ENCODE results near the gene LYSMD3.
"Not testable (repeated sequence)": the region's sequence is repeated elsewhere in the genome, so short reads cannot be mapped to it uniquely, and the experiment has no call there.

LYSMD3 gene

DNA sequence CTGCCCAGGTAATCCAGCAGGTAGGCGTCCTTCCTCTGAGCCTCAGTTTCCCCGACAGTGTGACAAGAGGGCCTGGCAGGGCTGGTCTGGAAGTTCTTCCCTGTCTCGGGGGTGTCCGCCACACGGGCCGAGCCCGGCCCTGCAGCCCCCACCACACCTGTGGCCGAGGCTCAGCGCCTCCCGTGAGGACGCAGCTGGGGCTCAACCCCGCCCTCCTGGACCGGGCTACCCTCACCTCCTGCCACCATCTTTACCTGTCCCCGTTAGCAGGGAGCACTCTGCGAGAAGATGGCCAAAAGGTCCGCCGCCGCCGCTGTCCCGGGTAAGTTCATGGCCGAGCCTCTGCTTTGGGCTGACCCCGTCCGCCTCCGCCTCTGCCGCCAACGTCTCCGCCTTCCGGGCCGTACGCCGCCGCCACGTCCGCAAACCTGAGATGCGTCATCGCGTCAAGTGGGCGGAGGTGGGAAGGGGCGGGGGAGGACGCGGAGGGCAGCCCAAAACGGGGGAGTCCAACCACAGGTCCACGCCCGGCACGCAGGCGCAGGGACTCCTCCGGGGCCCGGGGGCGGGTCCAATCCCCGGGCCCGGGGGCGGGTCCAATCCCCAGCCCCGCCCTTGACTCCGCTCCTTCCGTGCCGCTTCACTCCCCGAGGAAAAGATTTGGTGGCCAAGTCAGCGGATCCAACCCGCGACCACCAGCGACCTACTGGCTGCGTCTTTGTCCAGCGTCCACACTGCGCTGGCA, at the start of gene LYSMD3:
Gene LYSMD3, minus strand, starts transcription at position 391 of the 745 bp plus-strand sequence. CDS start 4,295 bp downstream, outside the sequence.
- peak; percentile 82 to 92 (median 88) for DNase-seq (ENCODE audit: low read depth in 2 of 3, low spot score in 1 of 3)

GRCh38 chr5:90576566-90576965, 47.2 kb upstream of the LYSMD3 start:
- DNase-seq (ENCODE audit: low read depth in 2 of 3, low spot score in 1 of 3), result not testable (repeated sequence)

GRCh38 chr5:90575712-90576111, 46.3 kb upstream of the LYSMD3 start:
- no peak for DNase-seq (ENCODE audit: low read depth in 2 of 3, low spot score in 1 of 3)

GRCh38 chr5:90571147-90571773, 41.9 kb upstream of the LYSMD3 start:
- DNase-seq (ENCODE audit: low read depth in 2 of 3, low spot score in 1 of 3), result no peak

DNA sequence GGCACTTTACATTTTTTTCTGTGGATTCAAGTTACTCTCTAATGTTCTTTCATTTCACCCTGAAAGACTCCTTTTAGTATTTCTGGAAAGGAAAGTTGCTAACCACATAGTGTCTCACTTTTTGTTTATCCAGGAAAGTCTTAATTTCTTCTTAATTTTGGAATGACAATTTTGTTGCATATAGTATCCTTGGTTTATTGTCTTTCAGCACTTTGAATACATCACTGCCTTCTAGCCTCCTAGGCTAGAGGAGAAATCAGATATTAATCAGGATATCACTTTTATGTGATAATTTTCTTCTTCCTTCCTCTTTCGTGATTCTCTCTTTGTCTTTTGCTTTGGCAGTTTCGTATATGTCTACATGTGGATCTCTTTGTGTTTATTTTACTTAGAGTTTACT, 40.6 kb upstream of the LYSMD3 start:
- DNase-seq (ENCODE audit: low read depth in 2 of 3, low spot score in 1 of 3), result no peak

GRCh38 chr5:90569084-90569483, 39.7 kb upstream of the LYSMD3 start:
- no peak for DNase-seq (ENCODE audit: low read depth in 2 of 3, low spot score in 1 of 3)

DNA sequence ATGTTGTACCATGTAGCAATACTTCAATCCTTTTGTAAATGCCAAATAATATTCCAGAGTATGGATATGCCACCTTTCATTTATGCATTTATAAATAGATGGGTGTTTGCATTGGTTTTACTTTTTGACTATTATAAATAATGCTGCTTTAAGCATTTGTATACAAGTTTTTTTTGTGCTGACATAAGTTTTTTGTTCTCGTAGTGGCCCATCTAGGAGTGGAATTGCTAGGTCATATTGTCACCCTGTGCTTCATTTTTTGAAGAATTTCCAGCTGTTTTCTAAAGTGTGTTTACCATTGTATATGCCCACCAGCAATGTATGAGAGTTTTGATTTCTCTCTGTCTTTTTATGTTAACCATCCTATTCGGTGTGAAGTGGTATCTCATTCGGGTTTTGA, 36.1 kb upstream of the LYSMD3 start:
- no peak for DNase-seq (ENCODE audit: low read depth in 2 of 3, low spot score in 1 of 3)

GRCh38 chr5:90563108-90563507, 33.7 kb upstream of the LYSMD3 start:
- no peak for DNase-seq (ENCODE audit: low read depth in 2 of 3, low spot score in 1 of 3)

DNA sequence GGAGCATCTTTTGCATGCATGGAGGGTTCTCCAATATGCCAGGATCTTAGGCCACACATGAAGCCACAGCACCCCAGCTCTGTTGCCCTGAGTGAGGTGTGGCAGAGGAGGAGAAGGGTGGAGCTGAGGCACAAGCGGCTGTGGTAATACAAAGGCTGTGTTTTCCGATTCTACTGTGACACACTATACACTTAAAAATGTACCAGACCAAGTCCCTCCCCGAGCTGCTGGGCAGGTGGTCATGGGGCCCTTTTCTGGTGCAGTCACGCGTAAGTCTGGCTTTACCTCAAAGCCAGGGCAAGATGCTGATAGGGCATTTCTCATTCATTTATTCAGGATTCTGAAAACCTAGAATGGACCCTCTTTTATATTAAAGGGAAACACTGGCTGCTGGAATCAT, 33.0 kb upstream of the LYSMD3 start:
- no peak for DNase-seq (ENCODE audit: low read depth in 2 of 3, low spot score in 1 of 3)

- no peak for DNase-seq (ENCODE audit: low read depth in 2 of 3, low spot score in 1 of 3)
Observed at GRCh38 chr5:90561766-90562165, 32.4 kb upstream of the LYSMD3 start.

DNA sequence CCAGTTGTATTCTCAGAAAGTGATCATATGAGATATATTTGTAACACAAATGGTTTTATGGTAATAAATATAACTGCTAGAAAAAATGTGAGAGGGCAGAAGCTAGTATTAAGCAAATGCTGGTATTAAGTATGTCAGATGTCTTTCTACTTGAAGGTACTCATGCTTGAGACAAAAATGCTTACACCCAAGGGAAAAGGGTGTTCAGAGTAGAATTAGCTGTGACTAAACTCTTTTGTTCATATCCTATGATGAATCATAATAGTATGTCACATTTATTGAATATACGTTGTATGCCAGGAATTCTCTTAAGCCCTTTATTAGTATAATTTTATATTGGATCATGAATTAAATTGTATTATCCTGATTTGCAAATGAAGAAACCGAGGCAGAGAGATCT, 31.4 kb upstream of the LYSMD3 start:
- DNase-seq (ENCODE audit: low read depth in 2 of 3, low spot score in 1 of 3), result no peak

GRCh38 chr5:90558344-90559192, 29.2 kb upstream of the LYSMD3 start, which contains the start of gene ADGRV1:
Gene ADGRV1 (plus strand): TSS chr5:90558797. CDS start chr5:90558896, 99 bp downstream.
- DNase-seq (ENCODE audit: low read depth in 2 of 3, low spot score in 1 of 3), result peak in 1 of 3 donors; percentile 3

- no peak for DNase-seq (ENCODE audit: low read depth in 2 of 3, low spot score in 1 of 3)
Observed at GRCh38 chr5:90557871-90558270, 28.5 kb upstream of the LYSMD3 start.

GRCh38 chr5:90557391-90557790, 28.0 kb upstream of the LYSMD3 start:
- no peak for DNase-seq (ENCODE audit: low read depth in 2 of 3, low spot score in 1 of 3)

DNA sequence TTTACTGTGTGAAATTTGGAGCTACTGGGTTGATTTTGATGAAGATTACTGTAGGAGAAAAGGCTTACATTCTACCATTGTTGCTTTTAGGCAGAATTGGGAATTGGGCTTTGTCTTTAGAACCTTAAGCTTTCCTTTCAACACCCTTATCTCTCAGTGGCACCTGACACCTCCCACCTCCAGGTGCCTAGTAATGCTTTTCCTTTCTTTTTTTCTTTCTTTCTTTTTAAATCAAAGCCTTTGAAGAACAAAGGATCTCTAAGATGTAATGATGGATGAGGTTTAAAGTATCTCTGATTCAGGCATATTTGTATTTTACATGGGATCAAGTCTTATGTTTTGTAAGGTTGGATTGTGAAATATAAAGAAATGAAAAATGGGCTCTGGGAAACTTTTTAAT, 26.3 kb upstream of the LYSMD3 start:
- DNase-seq (ENCODE audit: low read depth in 2 of 3, low spot score in 1 of 3), result no peak

GRCh38 chr5:90554358-90555006, 25.1 kb upstream of the LYSMD3 start:
- no peak for DNase-seq (ENCODE audit: low read depth in 2 of 3, low spot score in 1 of 3)

DNA sequence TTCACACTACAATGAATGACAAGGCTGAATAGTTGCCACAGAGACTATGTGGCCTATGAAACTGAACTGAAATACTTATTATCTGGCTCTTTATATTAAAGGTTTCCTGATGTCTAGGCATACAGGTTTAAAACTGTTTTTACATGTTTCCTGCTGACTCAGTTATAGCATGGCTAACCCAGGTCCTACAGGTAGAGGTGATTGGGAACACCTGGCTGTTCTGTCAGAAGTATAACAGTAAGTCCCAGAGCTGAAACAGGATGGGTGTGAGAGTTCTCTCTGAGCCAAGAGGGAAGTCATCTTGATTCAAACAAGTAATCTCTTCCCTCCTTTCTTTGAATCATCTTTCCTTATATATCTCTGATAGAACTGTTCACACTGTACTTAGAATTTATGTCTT, 24.3 kb upstream of the LYSMD3 start:
- DNase-seq (ENCODE audit: low read depth in 2 of 3, low spot score in 1 of 3), result no peak

DNA sequence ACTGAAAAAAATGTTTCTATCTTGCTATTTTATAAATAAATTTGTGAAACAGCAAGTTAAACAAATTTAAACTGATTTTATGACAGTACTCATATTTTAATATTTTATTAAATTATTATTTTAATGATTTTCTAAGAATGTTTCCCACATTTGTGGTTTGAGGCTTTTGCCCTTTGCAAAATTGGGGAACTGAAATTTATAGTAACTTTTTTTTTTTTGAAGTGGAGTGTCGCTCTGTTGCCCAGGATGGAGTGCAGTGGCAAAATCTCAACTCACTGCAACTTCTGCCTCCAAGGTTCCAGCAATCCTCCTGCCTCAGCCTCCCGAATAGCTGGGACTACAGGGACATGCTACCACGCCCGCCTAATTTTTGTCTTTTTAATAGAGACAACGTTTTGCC, 22.0 kb upstream of the LYSMD3 start:
- no peak for DNase-seq (ENCODE audit: low read depth in 2 of 3, low spot score in 1 of 3)

- no peak for DNase-seq (ENCODE audit: low read depth in 2 of 3, low spot score in 1 of 3)
Observed at GRCh38 chr5:90550963-90551362, 21.6 kb upstream of the LYSMD3 start.

GRCh38 chr5:90549729-90550275, 20.4 kb upstream of the LYSMD3 start:
- DNase-seq (ENCODE audit: low read depth in 2 of 3, low spot score in 1 of 3), result no peak

- no peak for DNase-seq (ENCODE audit: low read depth in 2 of 3, low spot score in 1 of 3)
Observed at GRCh38 chr5:90549223-90549622, 19.8 kb upstream of the LYSMD3 start.
